Urothelium cell line (cell line): ENCODE data around the gene TOMM70.
A peak's percentile ranks its signal among the peaks of the same experiment; 100 is the strongest.

Experiments
- DNase-seq: peaks from one replicate; pipeline ENCODE4 v3.0.0; 2011; ENCODE audit warnings: low spot score, mixed read lengths
- FAIRE-seq: peaks from 2 replicates; lab custom pipeline; 2011; peaks lifted over from hg19 to GRCh38; lab: Jason Lieb, UNC

TOMM70 gene

GRCh38 chr3:100412912-100413590 is 12.2 kb upstream of the TOMM70 start:
- DNase-seq: no peak
- no peak for FAIRE-seq

- DNase-seq: no peak
- FAIRE-seq: no peak
Measured at GRCh38 chr3:100411091-100411982, 10.4 kb upstream of the TOMM70 start.

- FAIRE-seq (peak; percentile 68), DNase-seq (no peak)
Measured at GRCh38 chr3:100407977-100408532, 7.2 kb upstream of the TOMM70 start.

GRCh38 chr3:100407164-100407563 is 6.3 kb upstream of the TOMM70 start:
- peak; percentile 13 for FAIRE-seq
- DNase-seq: no peak

GRCh38 chr3:100404250-100404548 is 3.3 kb upstream of the TOMM70 start:
- DNase-seq (no peak), FAIRE-seq (no peak)

- FAIRE-seq: no peak
- no peak for DNase-seq
Measured at GRCh38 chr3:100403362-100404249, 2.7 kb upstream of the TOMM70 start.

- FAIRE-seq (no peak), DNase-seq (no peak)
Measured at GRCh38 chr3:100402891-100403290, 2.0 kb upstream of the TOMM70 start.

- FAIRE-seq (no peak), DNase-seq (no peak)
Measured at GRCh38 chr3:100402256-100402655, 1.4 kb upstream of the TOMM70 start.

- no peak for FAIRE-seq
Measured at GRCh38 chr3:100401674-100402041, 769 bp upstream of the TOMM70 start.

GRCh38 chr3:100400419-100400779 is 490 bp downstream of the TOMM70 start:
- DNase-seq (peak; percentile 8), FAIRE-seq (no peak)

More at GRCh38 chr3:100401674-100402041, 769 bp upstream of the TOMM70 start:
- DNase-seq: peak; percentile 33

- FAIRE-seq (no peak), DNase-seq (no peak)
Measured at GRCh38 chr3:100399341-100400071, 1.4 kb downstream of the TOMM70 start.

- DNase-seq: no peak
- FAIRE-seq: no peak
Measured at GRCh38 chr3:100396967-100397366, 3.9 kb downstream of the TOMM70 start.

- FAIRE-seq (no peak), DNase-seq (no peak)
Measured at GRCh38 chr3:100395679-100396431, 5.0 kb downstream of the TOMM70 start.

- DNase-seq (no peak), FAIRE-seq (no peak)
Measured at GRCh38 chr3:100389025-100389424, 11.9 kb downstream of the TOMM70 start.

GRCh38 chr3:100386437-100387074 is 14.3 kb downstream of the TOMM70 start:
- DNase-seq: no peak
- no peak for FAIRE-seq

- no peak for FAIRE-seq
- no peak for DNase-seq
Measured at GRCh38 chr3:100384733-100385525, 16.0 kb downstream of the TOMM70 start.

- no peak for DNase-seq
- FAIRE-seq: no peak
Measured at GRCh38 chr3:100376301-100376700, 24.6 kb downstream of the TOMM70 start.

GRCh38 chr3:100374521-100374920 is 26.4 kb downstream of the TOMM70 start:
- FAIRE-seq: no peak
- no peak for DNase-seq
